K562 (cell line): ENCODE data around the gene CCDC148. TPM values are rescaled to one million over a fixed set of nuclear protein-coding genes. Genes with fewer than 3 reads are reported as not detected.
A peak's percentile ranks its signal among the peaks of the same experiment; 100 is the strongest.

Source experiments
- FOSL1 ChIP-seq: fragments of 200-800 bp; sonication (Bioruptor generic); conservative IDR thresholded peaks from 2 replicates; pipeline ENCODE4 v1.6.1; 2016; ENCODE audit warnings: missing genetic modification characterization, missing compliant biosample characterization
- FOXK1 ChIP-seq: sonication (generic); formaldehyde crosslinking; IDR thresholded peaks from 2 replicates; pipeline ENCODE4 v1.8.0; 2022; ENCODE audit warnings: missing genetic modification reagents, mild to moderate bottlenecking, borderline replicate concordance
- KAT8 ChIP-seq: fragments of 450-650 bp; IDR thresholded peaks from 2 replicates; pipeline ENCODE4 v1.6.1; 2016; ENCODE audit warnings: low read depth, mild to moderate bottlenecking
- MAFK ChIP-seq: IDR thresholded peaks from 2 replicates; pipeline ENCODE4 v1.6.1; 2011; ENCODE audit warnings: low read length, improper control_type of control experiment
- NR2F6 ChIP-seq: fragments of 450-650 bp; formaldehyde crosslinking; IDR thresholded peaks from 2 replicates; pipeline ENCODE4 v1.4.0; 2020; ENCODE audit warnings: mild to moderate bottlenecking
- RFX5 ChIP-seq: IDR thresholded peaks from 2 replicates; pipeline ENCODE4 v1.6.1; 2011; ENCODE audit warnings: low read depth, mild to moderate bottlenecking, improper control_type of control experiment, low read length
- RFX7 ChIP-seq: fragments of 250-450 bp; sonication (Bioruptor Pico); IDR thresholded peaks from 2 replicates; pipeline ENCODE4 v1.5.1; 2021; ENCODE audit warnings: mild to moderate bottlenecking
- XRCC3 ChIP-seq: fragments of 450-650 bp; IDR thresholded peaks from 2 replicates; pipeline ENCODE4 v1.6.1; 2017; ENCODE audit warnings: mild to moderate bottlenecking, moderate library complexity
- ZNF324 ChIP-seq: fragments of 250-450 bp; sonication (Bioruptor Pico); IDR thresholded peaks from 2 replicates; pipeline ENCODE4 v1.4.0; 2020; ENCODE audit warnings: mild to moderate bottlenecking
- polyA plus RNA-seq, 8 experiments: library from polyadenylated mRNA; depleted of rRNA in 4 of 8; stranded (reverse) in 5 of 8; unstranded in 3 of 8; fragments of >200 nt; fragmentation: Nextera tagmentation in 2 of 8; fragmentation: Illumina TruSeq in 1 of 8; extraction: Ambion mirVana in 2 of 8; extraction: Trizol in 1 of 8; gene quantifications; 2 replicates each; pipeline versions ENCODE4 v1.2.1 to v1.2.3, GENCODE V29; 2011 to 2014; ENCODE audit warnings: inconsistent platforms in 1 of 8, missing spikeins in 1 of 8
- total RNA-seq, 7 experiments: library from RNA; depleted of rRNA in 6 of 7; stranded (reverse); fragments of >200 nt in 6 of 7; fragmentation: Illumina TruSeq in 2 of 7; extraction: Trizol in 2 of 7; gene quantifications; 2 replicates each; pipeline versions ENCODE4 v1.2.1 to v1.2.3, GENCODE V29; 2011 to 2021; ENCODE audit warnings: low replicate concordance in 1 of 7
- TF ChIP-seq, protein P1 (sequence below): sonication (generic); IDR thresholded peaks from 2 replicates; pipeline ENCODE4 v1.6.1; 2016
- TF ChIP-seq, protein P2 (sequence below): fragments of 450-650 bp; formaldehyde crosslinking; IDR thresholded peaks from 2 replicates; pipeline ENCODE4 v1.4.0; 2020; ENCODE audit warnings: mild to moderate bottlenecking, moderate library complexity
- TF ChIP-seq, protein P3 (sequence below): fragments of 200-600 bp; sonication (generic); IDR thresholded peaks from one replicate; pipeline ENCODE4 v1.6.1; 2012; ENCODE audit warnings: mild to moderate bottlenecking, low read depth, low read length, inconsistent platforms
- TF ChIP-seq, protein P4 (sequence below), 2 experiments: fragments of 450-650 bp in 1 of 2; sonication (generic) in 1 of 2; formaldehyde crosslinking; conservative IDR thresholded peaks; 2 replicates each; pipeline versions ENCODE4 v1.4.0 to v1.8.1; 2020 to 2022; ENCODE audit warnings: mild to moderate bottlenecking in 1 of 2, missing genetic modification reagents in 1 of 2

Gene CCDC148
- total and polyA plus RNA-seq, 9 of the 15 experiments (the other 6 are each of a cell fraction or from before 2014, with no cell fraction given) = 0.10 to 1.4 (median 0.65) TPM

DNA sequence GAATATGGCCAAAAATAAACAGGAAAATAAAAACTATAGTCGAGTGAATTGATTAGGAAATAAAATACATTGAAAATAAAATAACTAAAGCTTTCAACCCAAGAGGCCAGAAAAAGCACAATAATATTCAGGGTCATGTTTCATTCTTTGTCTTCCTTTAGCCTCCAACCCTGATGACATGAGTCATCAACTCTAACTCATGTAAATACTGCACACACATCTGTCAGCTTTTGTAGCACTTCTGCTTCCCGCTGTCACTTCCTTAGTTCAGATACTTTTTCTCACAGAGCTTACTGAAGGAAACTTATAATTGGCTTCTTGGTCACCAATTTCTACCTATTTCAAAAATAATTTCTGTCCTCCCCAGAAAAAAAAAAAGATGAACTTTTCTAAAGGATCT, 242.1 kb downstream of the CCDC148 start (continued):
- TF ChIP-seq, protein P1, sequence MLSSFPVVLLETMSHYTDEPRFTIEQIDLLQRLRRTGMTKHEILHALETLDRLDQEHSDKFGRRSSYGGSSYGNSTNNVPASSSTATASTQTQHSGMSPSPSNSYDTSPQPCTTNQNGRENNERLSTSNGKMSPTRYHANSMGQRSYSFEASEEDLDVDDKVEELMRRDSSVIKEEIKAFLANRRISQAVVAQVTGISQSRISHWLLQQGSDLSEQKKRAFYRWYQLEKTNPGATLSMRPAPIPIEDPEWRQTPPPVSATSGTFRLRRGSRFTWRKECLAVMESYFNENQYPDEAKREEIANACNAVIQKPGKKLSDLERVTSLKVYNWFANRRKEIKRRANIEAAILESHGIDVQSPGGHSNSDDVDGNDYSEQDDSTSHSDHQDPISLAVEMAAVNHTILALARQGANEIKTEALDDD = 0 out of 2 replicates have a peak, but pooled peaks have one; percentile 18
- TF ChIP-seq KAT8 = no peak
- TF ChIP-seq NR2F6 (CRISPR knock-in tag) = no peak
- no peak for TF ChIP-seq RFX5
- no peak for TF ChIP-seq RFX7 (CRISPR knock-in tag)
- TF ChIP-seq, protein P2, sequence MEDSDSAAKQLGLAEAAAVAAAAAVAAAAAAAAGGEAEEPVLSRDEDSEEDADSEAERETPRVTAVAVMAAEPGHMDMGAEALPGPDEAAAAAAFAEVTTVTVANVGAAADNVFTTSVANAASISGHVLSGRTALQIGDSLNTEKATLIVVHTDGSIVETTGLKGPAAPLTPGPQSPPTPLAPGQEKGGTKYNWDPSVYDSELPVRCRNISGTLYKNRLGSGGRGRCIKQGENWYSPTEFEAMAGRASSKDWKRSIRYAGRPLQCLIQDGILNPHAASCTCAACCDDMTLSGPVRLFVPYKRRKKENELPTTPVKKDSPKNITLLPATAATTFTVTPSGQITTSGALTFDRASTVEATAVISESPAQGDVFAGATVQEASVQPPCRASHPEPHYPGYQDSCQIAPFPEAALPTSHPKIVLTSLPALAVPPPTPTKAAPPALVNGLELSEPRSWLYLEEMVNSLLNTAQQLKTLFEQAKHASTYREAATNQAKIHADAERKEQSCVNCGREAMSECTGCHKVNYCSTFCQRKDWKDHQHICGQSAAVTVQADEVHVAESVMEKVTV = no peak
- TF ChIP-seq XRCC3 = no peak
- TF ChIP-seq ZNF324 (CRISPR knock-in tag) = no peak
- peak; percentile 74 for TF ChIP-seq FOSL1
- peak; percentile 76 for TF ChIP-seq MAFK
- TF ChIP-seq FOXK1 = no peak
- TF ChIP-seq, protein P3, sequence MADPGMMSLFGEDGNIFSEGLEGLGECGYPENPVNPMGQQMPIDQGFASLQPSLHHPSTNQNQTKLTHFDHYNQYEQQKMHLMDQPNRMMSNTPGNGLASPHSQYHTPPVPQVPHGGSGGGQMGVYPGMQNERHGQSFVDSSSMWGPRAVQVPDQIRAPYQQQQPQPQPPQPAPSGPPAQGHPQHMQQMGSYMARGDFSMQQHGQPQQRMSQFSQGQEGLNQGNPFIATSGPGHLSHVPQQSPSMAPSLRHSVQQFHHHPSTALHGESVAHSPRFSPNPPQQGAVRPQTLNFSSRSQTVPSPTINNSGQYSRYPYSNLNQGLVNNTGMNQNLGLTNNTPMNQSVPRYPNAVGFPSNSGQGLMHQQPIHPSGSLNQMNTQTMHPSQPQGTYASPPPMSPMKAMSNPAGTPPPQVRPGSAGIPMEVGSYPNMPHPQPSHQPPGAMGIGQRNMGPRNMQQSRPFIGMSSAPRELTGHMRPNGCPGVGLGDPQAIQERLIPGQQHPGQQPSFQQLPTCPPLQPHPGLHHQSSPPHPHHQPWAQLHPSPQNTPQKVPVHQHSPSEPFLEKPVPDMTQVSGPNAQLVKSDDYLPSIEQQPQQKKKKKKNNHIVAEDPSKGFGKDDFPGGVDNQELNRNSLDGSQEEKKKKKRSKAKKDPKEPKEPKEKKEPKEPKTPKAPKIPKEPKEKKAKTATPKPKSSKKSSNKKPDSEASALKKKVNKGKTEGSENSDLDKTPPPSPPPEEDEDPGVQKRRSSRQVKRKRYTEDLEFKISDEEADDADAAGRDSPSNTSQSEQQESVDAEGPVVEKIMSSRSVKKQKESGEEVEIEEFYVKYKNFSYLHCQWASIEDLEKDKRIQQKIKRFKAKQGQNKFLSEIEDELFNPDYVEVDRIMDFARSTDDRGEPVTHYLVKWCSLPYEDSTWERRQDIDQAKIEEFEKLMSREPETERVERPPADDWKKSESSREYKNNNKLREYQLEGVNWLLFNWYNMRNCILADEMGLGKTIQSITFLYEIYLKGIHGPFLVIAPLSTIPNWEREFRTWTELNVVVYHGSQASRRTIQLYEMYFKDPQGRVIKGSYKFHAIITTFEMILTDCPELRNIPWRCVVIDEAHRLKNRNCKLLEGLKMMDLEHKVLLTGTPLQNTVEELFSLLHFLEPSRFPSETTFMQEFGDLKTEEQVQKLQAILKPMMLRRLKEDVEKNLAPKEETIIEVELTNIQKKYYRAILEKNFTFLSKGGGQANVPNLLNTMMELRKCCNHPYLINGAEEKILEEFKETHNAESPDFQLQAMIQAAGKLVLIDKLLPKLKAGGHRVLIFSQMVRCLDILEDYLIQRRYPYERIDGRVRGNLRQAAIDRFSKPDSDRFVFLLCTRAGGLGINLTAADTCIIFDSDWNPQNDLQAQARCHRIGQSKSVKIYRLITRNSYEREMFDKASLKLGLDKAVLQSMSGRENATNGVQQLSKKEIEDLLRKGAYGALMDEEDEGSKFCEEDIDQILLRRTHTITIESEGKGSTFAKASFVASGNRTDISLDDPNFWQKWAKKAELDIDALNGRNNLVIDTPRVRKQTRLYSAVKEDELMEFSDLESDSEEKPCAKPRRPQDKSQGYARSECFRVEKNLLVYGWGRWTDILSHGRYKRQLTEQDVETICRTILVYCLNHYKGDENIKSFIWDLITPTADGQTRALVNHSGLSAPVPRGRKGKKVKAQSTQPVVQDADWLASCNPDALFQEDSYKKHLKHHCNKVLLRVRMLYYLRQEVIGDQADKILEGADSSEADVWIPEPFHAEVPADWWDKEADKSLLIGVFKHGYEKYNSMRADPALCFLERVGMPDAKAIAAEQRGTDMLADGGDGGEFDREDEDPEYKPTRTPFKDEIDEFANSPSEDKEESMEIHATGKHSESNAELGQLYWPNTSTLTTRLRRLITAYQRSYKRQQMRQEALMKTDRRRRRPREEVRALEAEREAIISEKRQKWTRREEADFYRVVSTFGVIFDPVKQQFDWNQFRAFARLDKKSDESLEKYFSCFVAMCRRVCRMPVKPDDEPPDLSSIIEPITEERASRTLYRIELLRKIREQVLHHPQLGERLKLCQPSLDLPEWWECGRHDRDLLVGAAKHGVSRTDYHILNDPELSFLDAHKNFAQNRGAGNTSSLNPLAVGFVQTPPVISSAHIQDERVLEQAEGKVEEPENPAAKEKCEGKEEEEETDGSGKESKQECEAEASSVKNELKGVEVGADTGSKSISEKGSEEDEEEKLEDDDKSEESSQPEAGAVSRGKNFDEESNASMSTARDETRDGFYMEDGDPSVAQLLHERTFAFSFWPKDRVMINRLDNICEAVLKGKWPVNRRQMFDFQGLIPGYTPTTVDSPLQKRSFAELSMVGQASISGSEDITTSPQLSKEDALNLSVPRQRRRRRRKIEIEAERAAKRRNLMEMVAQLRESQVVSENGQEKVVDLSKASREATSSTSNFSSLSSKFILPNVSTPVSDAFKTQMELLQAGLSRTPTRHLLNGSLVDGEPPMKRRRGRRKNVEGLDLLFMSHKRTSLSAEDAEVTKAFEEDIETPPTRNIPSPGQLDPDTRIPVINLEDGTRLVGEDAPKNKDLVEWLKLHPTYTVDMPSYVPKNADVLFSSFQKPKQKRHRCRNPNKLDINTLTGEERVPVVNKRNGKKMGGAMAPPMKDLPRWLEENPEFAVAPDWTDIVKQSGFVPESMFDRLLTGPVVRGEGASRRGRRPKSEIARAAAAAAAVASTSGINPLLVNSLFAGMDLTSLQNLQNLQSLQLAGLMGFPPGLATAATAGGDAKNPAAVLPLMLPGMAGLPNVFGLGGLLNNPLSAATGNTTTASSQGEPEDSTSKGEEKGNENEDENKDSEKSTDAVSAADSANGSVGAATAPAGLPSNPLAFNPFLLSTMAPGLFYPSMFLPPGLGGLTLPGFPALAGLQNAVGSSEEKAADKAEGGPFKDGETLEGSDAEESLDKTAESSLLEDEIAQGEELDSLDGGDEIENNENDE = no peak
- TF ChIP-seq, protein P4, sequence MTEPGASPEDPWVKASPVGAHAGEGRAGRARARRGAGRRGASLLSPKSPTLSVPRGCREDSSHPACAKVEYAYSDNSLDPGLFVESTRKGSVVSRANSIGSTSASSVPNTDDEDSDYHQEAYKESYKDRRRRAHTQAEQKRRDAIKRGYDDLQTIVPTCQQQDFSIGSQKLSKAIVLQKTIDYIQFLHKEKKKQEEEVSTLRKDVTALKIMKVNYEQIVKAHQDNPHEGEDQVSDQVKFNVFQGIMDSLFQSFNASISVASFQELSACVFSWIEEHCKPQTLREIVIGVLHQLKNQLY (CRISPR knock-in tag; conservative IDR thresholded peaks at IDR 0.05) = no peak
